ENCODE data around the gene KCP.

Gene KCP

DNA sequence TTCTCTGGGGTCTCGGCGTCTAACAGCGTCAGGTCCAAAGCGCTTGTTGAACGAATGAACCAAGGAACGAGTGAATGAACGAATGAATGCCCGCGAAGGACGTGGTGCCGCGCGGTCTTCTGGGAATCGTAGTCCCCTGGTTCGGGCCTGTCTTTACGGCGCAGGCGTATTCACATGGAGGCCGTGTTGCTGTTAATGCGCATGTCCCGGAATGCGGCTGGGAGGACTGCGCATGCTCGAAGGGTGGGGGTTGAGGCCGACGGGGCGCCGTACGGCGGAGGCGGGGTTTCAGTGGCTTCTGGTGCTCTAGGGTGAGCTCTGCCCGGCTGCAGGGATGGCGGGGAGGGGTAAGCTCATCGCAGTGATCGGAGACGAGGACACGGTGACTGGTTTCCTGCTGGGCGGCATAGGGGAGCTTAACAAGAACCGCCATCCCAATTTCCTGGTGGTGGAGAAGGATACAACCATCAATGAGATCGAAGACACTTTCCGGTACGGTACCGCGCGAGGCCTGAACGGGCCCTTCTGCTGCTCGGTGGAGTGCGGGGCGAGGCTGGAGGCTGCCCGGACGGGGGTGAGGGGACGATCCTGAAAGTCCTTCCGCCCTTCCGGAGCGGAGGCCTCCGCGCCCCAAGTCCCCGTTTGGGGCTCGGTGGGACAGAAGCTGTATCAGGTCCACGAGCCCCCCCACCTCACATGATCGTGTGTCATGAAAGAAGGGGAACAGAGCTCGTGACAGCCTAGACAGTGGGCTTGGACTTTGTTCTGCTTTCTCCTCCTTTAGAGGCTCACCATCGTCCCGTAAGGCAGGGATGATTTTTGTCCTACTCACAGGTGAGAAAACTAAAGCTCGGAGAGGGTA is 47.7 kb downstream of the KCP start, which contains the start of gene ATP6V1F:
Gene ATP6V1F (plus strand): TSS at position 286 of the 862 bp plus-strand sequence. CDS start 49 bp downstream, at position 335.
- TF ChIP-seq, protein P1, sequence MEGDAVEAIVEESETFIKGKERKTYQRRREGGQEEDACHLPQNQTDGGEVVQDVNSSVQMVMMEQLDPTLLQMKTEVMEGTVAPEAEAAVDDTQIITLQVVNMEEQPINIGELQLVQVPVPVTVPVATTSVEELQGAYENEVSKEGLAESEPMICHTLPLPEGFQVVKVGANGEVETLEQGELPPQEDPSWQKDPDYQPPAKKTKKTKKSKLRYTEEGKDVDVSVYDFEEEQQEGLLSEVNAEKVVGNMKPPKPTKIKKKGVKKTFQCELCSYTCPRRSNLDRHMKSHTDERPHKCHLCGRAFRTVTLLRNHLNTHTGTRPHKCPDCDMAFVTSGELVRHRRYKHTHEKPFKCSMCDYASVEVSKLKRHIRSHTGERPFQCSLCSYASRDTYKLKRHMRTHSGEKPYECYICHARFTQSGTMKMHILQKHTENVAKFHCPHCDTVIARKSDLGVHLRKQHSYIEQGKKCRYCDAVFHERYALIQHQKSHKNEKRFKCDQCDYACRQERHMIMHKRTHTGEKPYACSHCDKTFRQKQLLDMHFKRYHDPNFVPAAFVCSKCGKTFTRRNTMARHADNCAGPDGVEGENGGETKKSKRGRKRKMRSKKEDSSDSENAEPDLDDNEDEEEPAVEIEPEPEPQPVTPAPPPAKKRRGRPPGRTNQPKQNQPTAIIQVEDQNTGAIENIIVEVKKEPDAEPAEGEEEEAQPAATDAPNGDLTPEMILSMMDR (IDR thresholded peaks at IDR 0.05; ENCODE audit: low read depth, low read length, missing control alignments), result no peak
- peak within 1 kb of the TSS; percentile 99 for H3K4me3 ChIP-seq (ENCODE audit: low read depth, low read length)
- H3K27me3 ChIP-seq (replicated peaks), result no peaks in the 10 kb centered on the region

DNA sequence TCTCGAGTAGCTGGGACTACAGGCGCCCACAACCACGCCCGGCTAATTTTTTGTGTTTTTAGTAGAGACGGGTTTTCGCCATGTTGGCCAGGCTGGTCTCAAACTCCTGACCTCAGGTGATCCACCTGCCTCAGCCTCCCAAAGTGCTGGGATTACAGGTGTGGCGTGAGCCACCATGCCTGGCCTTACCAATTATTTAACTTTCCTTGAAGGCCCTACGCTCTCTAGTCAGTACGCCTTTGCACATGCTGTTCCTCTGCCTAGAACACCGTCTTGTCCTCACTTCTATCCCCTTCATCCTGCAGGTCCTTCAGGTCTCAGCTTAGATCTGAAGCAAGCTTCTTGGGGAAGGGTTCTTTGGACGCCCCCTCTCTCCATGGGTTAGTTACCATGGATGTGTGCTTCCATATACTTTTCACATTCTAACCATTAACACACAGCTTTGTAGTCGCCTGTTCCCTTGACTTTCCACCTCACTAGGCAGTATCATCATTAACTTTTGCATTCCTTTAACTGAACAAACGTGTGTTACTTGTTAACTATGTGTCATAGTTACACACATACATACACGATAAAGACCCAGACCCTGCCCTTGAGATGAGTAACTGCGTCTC is 48.4 kb downstream of the KCP start:
- Histone ChIP-seq H3K27ac (peak overlapping the region; percentile 5), H3K4me3 (ENCODE audit: low read depth, low read length) (peak overlapping the region; percentile 99)
- DNase-seq, result no peak

More for the DNA sequence above, 47.7 kb downstream of the KCP start, which contains the start of gene ATP6V1F:
- Histone ChIP-seq H3K27ac (peak within 1 kb of the TSS; percentile 73), H3K36me3 (replicated peaks) (peaks cover 37% of the 10 kb centered on the region)
- peak; percentile 96 for DNase-seq
- in situ Hi-C loops (cut with HindIII; ENCODE audit: low pct_ligation_motif_present, low sequenced_read_pairs), result no loop called here

DNA sequence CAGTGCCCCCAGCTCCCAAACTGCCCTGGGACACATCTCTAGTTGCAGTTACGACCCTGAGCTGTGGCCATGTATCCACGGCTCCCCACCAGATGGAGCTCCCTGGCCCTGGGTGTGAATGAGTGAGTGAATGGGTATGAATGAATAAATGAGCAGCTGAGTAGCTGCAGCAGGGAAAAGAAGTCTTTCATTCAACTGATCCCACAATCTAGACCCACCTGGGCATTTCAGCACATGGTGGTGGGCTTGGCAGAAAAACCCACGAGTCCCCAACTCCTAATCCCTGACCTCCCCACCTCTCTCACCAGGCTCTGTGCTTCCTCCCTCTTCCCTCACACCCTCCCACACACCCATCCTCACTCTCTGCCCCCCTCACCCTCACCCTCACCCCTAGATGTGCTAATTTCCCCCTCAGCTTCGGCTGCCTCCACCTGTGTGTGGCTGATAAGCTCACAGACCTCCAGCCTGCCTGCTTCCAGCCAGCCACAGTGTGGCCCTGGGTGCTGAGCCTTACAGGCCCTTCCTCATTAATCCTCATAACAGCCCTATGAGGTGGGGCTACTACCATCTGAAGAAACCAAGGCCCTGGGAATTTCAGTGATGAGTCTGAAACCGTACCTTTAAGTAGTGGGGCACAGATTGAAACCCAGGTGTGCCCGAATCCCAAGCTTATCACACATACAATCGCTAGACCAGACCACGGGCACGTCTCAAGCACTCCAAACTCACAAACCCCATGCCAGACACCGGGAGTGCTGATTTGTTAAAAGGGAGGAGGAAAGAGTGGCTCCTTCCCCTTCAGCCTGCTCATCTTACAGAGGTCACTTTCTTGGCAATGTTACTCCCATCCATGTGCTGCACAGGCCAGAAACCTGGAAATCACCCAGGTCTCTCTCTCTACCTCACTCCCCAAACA is 50.1 kb downstream of the KCP start:
- Histone ChIP-seq H3K4me3 (ENCODE audit: low read depth, low read length) (no peak overlapping the region), H3K36me3 (replicated peaks) (peaks cover 49% of the 10 kb centered on the region), H3K27ac (no peak overlapping the region), H3K27me3 (replicated peaks) (no peaks in the 10 kb centered on the region)
- TF ChIP-seq, protein P1 (IDR thresholded peaks at IDR 0.05; ENCODE audit: low read depth, low read length, missing control alignments), result peak; percentile 44
- in situ Hi-C loops (cut with HindIII; ENCODE audit: low pct_ligation_motif_present, low sequenced_read_pairs), result no loop called here
- DNase-seq, result no peak

More for the DNA sequence above, 48.4 kb downstream of the KCP start:
- no peaks in the 10 kb centered on the region for H3K27me3 ChIP-seq (replicated peaks)
- H3K36me3 ChIP-seq (replicated peaks), result peaks cover 38% of the 10 kb centered on the region
- in situ Hi-C loops (cut with HindIII; ENCODE audit: low pct_ligation_motif_present, low sequenced_read_pairs), result no loop called here
- TF ChIP-seq, protein P1 (IDR thresholded peaks at IDR 0.05; ENCODE audit: low read depth, low read length, missing control alignments), result no peak

DNA sequence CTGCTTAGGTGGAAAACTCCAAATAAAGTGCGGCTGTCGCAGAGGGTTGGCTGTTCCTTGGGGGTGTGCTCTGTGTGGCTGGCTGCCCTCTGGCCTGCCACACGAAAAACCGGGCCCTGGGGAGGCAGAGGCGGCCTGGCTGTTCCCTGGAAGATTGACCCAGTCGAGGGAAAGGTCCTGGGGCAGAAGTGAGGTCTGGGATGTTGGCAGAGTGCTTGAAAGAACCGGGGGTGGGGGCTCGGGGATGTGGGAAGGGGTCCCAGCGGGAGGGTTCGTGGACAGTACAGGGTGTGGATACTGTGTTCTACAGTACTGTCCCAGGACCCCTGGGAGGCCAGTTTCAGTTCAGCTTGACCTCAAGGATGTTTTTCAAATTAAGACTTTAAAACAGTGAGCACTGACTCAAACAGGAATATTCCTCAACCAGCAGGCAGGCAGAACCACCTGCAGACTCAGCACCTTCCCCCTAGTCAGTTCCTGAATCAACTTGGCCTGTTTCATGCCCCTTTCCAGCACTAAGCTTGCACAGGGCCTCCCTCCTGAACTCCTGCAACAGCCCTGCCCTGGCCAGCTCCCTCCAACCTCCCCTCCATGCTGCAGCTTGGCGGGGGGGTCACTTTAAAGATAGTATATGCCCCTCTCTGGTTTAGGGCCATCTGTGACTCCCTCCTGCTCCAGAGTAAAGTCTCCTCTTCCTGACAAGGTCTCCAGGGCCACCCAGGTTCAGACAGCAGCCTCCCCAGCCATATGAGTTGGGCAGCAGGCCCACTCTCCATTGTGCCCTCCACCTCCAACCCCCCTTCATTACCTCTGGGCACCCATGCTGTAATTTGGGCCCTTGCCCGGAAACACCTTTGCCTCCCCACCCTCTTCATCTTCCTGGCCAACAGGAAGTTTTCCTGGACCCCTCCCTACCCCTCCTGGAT is 51.0 kb downstream of the KCP start:
- no peaks in the 10 kb centered on the region for H3K27me3 ChIP-seq (replicated peaks)
- H3K4me3 ChIP-seq (ENCODE audit: low read depth, low read length), result no peak overlapping the region
- TF ChIP-seq, protein P1 (IDR thresholded peaks at IDR 0.05; ENCODE audit: low read depth, low read length, missing control alignments), result no peak
- H3K36me3 ChIP-seq (replicated peaks), result peaks cover 52% of the 10 kb centered on the region
- in situ Hi-C loops (cut with HindIII; ENCODE audit: low pct_ligation_motif_present, low sequenced_read_pairs), result no loop called here
- DNase-seq, result no peak
- H3K27ac ChIP-seq, result no peak overlapping the region
